HG03139 (cell line): ENCODE results near the gene STEAP3.

Experiments
- ATAC-seq: cut with Tn5 transposase; IDR thresholded peaks from one replicate; pipeline ENCODE4 v1.9.1; 2021; ENCODE audit not compliant: unreplicated experiment

The STEAP3 gene

GRCh38 chr2:119197529-119198239 is 25.9 kb upstream of the STEAP3 start:
- ATAC-seq = no peak

GRCh38 chr2:119198240-119198840 is 25.3 kb upstream of the STEAP3 start:
- no peak for ATAC-seq

GRCh38 chr2:119201815-119202214 is 21.8 kb upstream of the STEAP3 start:
- no peak for ATAC-seq

GRCh38 chr2:119202610-119203310 is 20.9 kb upstream of the STEAP3 start:
- ATAC-seq = no peak

GRCh38 chr2:119204525-119204924 is 19.1 kb upstream of the STEAP3 start:
- ATAC-seq = no peak

- ATAC-seq = no peak
Measured at GRCh38 chr2:119205001-119205706, 18.5 kb upstream of the STEAP3 start.

GRCh38 chr2:119206201-119206600 is 17.4 kb upstream of the STEAP3 start:
- no peak for ATAC-seq

- ATAC-seq = no peak
Measured at GRCh38 chr2:119207447-119207846, 16.2 kb upstream of the STEAP3 start.

- no peak for ATAC-seq
Measured at GRCh38 chr2:119208791-119209203, 14.8 kb upstream of the STEAP3 start.

GRCh38 chr2:119212139-119212800 is 11.4 kb upstream of the STEAP3 start:
- no peak for ATAC-seq

GRCh38 chr2:119214453-119215037 is 9.1 kb upstream of the STEAP3 start:
- ATAC-seq = no peak

- ATAC-seq = no peak
Measured at GRCh38 chr2:119216994-119217393, 6.6 kb upstream of the STEAP3 start.

GRCh38 chr2:119218478-119219064 is 5.1 kb upstream of the STEAP3 start:
- no peak for ATAC-seq

- ATAC-seq = no peak
Measured at GRCh38 chr2:119219873-119220272, 3.8 kb upstream of the STEAP3 start.

GRCh38 chr2:119220720-119221301 is 2.8 kb upstream of the STEAP3 start:
- no peak for ATAC-seq

GRCh38 chr2:119221609-119222008 is 2.0 kb upstream of the STEAP3 start:
- ATAC-seq = no peak

- ATAC-seq = no peak
Measured at GRCh38 chr2:119222213-119222612, 1.4 kb upstream of the STEAP3 start.

GRCh38 chr2:119222863-119223520 is 642 bp upstream of the STEAP3 start:
- ATAC-seq = no peak

GRCh38 chr2:119224391-119225104 is 914 bp downstream of the STEAP3 start:
- ATAC-seq = no peak
